IMR-90 (cell line): ENCODE measurements around the gene INPP1. TPM values are rescaled to one million over a fixed set of nuclear protein-coding genes. Genes with fewer than 3 reads are reported as not detected.

Source experiments
- ATAC-seq: fragments of 200-7000 bp; cut with Tn5 transposase; 2 replicates; pipeline ENCODE4 v1.9.1; 2020; ENCODE audit warnings: low read depth, mild to moderate bottlenecking, moderate library complexity
- BruUV-seq: library from RNA; stranded (reverse); fragments of 400-500 nt; replicated peaks from 2 replicates; lab custom pipeline; 2021; lab: Mats Ljungman, UMichigan
- CTCF ChIA-PET: fragments of 300-600 bp; formaldehyde crosslinking; extraction: SDS; loops from one replicate; lab custom pipeline; 2021; ENCODE audit warnings: antibody characterized with exemption; lab: Yijun Ruan, JAX
- POLR2A ChIA-PET: fragments of 300-600 bp; sonication (Branson Sonifier 250); formaldehyde crosslinking; loops from one replicate; lab custom pipeline; 2022; ENCODE audit warnings: antibody characterized with exemption; ENCODE audit not compliant: unreplicated experiment; lab: Charles Lee
- DNase-seq: peaks from one replicate; pipeline ENCODE4 v3.0.0; 2013
- H2AFZ ChIP-seq: replicated peaks from 2 replicates; pipeline ENCODE3; 2013; ENCODE audit warnings: low read length, mild to moderate bottlenecking; ENCODE audit not compliant: poor library complexity
- H2AK5ac ChIP-seq: 2 replicates; pipeline ENCODE4 v1.6.1; 2013; ENCODE audit warnings: low read depth, low read length, inconsistent platforms
- H2AK9ac ChIP-seq: replicated peaks from 2 replicates; pipeline ENCODE3; 2013; ENCODE audit warnings: mild to moderate bottlenecking, low read depth, low read length, moderate library complexity; ENCODE audit not compliant: poor library complexity
- H2BK120ac ChIP-seq: 2 replicates; pipeline ENCODE4 v1.6.1; 2013; ENCODE audit warnings: low read depth, low read length, inconsistent platforms
- H2BK15ac ChIP-seq: 3 replicates; pipeline ENCODE4 v1.6.1; 2013; ENCODE audit warnings: low read depth, low read length, inconsistent platforms
- H2BK20ac ChIP-seq: 2 replicates; pipeline ENCODE4 v1.6.1; 2013; ENCODE audit warnings: low read depth, mild to moderate bottlenecking, inconsistent platforms, low read length, moderate library complexity
- H2BK5ac ChIP-seq: 2 replicates; pipeline ENCODE4 v1.6.1; 2013; ENCODE audit warnings: mild to moderate bottlenecking, low read depth, low read length, inconsistent platforms; ENCODE audit not compliant: poor library complexity, severe bottlenecking
- H3K14ac ChIP-seq: replicated peaks from 2 replicates; pipeline ENCODE4 v1.6.1; 2013; ENCODE audit warnings: low read depth, low read length, inconsistent platforms
- H3K18ac ChIP-seq: 2 replicates; pipeline ENCODE4 v1.6.1; 2013; ENCODE audit warnings: low read depth, low read length, control low read depth
- H3K23ac ChIP-seq: 2 replicates; pipeline ENCODE4 v1.6.1; 2013; ENCODE audit warnings: low read depth, low read length, inconsistent platforms
- H3K27ac ChIP-seq: 2 replicates; pipeline ENCODE4 v1.5.1; 2013; ENCODE audit warnings: mild to moderate bottlenecking, control low read depth, low read length; ENCODE audit not compliant: insufficient read depth
- H3K27me3 ChIP-seq: 2 replicates; pipeline ENCODE4 v1.6.1; 2013; ENCODE audit warnings: low read length; ENCODE audit not compliant: control insufficient read depth, insufficient read depth
- H3K36me3 ChIP-seq: 2 replicates; pipeline ENCODE4 v1.6.1; 2013; ENCODE audit warnings: low read length, mixed read lengths; ENCODE audit not compliant: control insufficient read depth, insufficient read depth
- H3K4ac ChIP-seq: 2 replicates; pipeline ENCODE4 v1.6.1; 2013; ENCODE audit warnings: low read depth, low read length, inconsistent platforms
- H3K4me1 ChIP-seq: 2 replicates; pipeline ENCODE4 v1.6.1; 2013; ENCODE audit warnings: low read length, mixed read lengths; ENCODE audit not compliant: control insufficient read depth, insufficient read depth
- H3K4me2 ChIP-seq: 2 replicates; pipeline ENCODE4 v1.6.1; 2013; ENCODE audit warnings: low read depth, mild to moderate bottlenecking, control low read depth, low read length, moderate library complexity
- H3K4me3 ChIP-seq: 2 replicates; pipeline ENCODE4 v1.5.1; 2013; ENCODE audit warnings: low read depth, mild to moderate bottlenecking, control low read depth, low read length, moderate library complexity; ENCODE audit not compliant: insufficient read depth
- H3K56ac ChIP-seq: 2 replicates; pipeline ENCODE4 v1.6.1; 2013; ENCODE audit warnings: low read length, inconsistent platforms; ENCODE audit not compliant: insufficient read depth; ENCODE audit errors: extremely low read depth
- H3K79me1 ChIP-seq, 2 experiments: 2 replicates each; pipeline ENCODE4 v1.6.1; 2013; ENCODE audit warnings: low read length in 2 of 2, inconsistent platforms in 1 of 2, low read depth in 1 of 2
- H3K9ac ChIP-seq: 2 replicates; pipeline ENCODE4 v1.6.1; 2013; ENCODE audit warnings: low read depth, low read length, control low read depth
- H3K9me1 ChIP-seq: 2 replicates; pipeline ENCODE4 v1.6.1; 2013; ENCODE audit warnings: low read length, inconsistent platforms; ENCODE audit not compliant: insufficient read depth
- H3K9me3 ChIP-seq: 2 replicates; pipeline ENCODE4 v1.6.1; 2013; ENCODE audit warnings: low read length; ENCODE audit not compliant: control insufficient read depth, insufficient read depth
- H4K20me1 ChIP-seq: 2 replicates; pipeline ENCODE4 v1.6.1; 2013; ENCODE audit warnings: low read length, inconsistent platforms; ENCODE audit not compliant: insufficient read depth
- H4K5ac ChIP-seq: 2 replicates; pipeline ENCODE4 v1.6.1; 2013; ENCODE audit warnings: mild to moderate bottlenecking, low read depth, low read length, control low read depth
- H4K8ac ChIP-seq, 2 experiments: 2 replicates each; pipeline ENCODE4 v1.6.1; 2013; ENCODE audit warnings: low read depth in 2 of 2, low read length in 2 of 2, control low read depth in 1 of 2, inconsistent platforms in 1 of 2
- H4K91ac ChIP-seq: 2 replicates; pipeline ENCODE4 v1.6.1; 2013; ENCODE audit warnings: low read depth, low read length, inconsistent platforms; ENCODE audit not compliant: insufficient read depth
- CEBPB ChIP-seq: IDR thresholded peaks from 2 replicates; pipeline ENCODE4 v1.6.1; 2012; ENCODE audit warnings: low read depth, low read length, improper control_type of control experiment
- RCOR1 ChIP-seq: IDR thresholded peaks from 2 replicates; pipeline ENCODE4 v1.6.1; 2012; ENCODE audit warnings: mild to moderate bottlenecking, low read length, improper control_type of control experiment; ENCODE audit not compliant: insufficient replicate concordance
- WGBS, 2 experiments: methylation state at CpG; one replicate each; pipeline versions ENCODE4 v1.1.5 to v1.1.7; 2013; ENCODE audit warnings: missing lambda C conversion rate in 2 of 2; ENCODE audit not compliant: insufficient read length in 1 of 2; ENCODE audit errors: extremely low coverage in 2 of 2; 5-methylcytosine and 5-hydroxymethylcytosine counted together
- dilution Hi-C: fragments of 300-500 bp; cut with HindIII; formaldehyde crosslinking; loops from one replicate; pipeline ENCODE4 v1.14.3; 2018; ENCODE audit warnings: low sequenced_read_pairs; ENCODE audit not compliant: unreplicated experiment
- in situ Hi-C: fragments of 300-500 bp; cut with MboI; formaldehyde crosslinking; loops from 3 replicates; pipeline ENCODE4 v1.14.3; 2019; ENCODE audit warnings: low sequenced_read_pairs, inconsistent platforms, mixed read lengths
- intact Hi-C: fragments of 100-400 bp; cut with micrococcal nuclease; formaldehyde crosslinking; loops from 2 replicates; pipeline ENCODE4 v1.10.0; 2022
- polyA plus RNA-seq, 3 experiments: library from polyadenylated mRNA; depleted of rRNA; stranded (reverse); fragments of >200 nt; gene quantifications; 2 replicates each; pipeline ENCODE4 v1.2.3, GENCODE V29; 2012; ENCODE audit warnings: low replicate concordance in 1 of 3
- total RNA-seq: library from RNA; depleted of rRNA; stranded (reverse); fragments of >200 nt; gene quantifications from 2 replicates; pipeline ENCODE4 v1.2.3, GENCODE V29; 2012

INPP1 gene
- total and polyA plus RNA-seq, 2 of the 4 experiments (the other 2 are of a cell fraction) = 4.1 to 10.1 TPM

DNA sequence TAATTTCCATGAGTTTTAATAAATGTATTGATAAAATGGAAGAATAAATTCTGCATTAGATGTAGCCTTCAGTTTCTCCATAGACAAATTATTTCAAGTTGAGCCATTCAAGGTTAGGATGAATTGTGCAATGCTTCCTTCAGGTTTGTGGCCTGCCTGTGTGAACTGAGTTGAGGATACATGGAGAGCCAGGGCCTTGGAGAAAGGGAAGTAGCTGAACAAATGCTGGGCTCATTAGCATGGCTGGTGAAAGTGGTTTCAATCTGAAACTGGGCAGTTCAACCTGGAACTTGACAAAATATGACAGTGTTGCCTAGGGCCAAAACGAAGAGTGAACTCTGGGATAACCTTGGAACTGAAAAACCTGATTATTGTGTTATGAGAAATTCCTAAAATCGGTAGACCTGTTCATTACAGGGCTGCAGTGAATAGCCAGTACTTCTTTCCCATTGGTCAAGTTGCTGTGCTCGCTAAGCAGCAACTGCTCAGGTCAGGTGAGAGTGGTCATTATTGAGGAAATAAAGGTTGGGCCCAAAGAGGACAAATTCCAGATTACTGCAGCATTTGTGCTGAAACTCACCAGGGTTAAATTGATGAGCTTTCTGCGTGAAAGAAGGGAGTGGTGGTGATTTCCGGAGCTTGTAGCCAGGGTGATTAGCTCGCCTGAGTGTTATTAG is 12.7 kb downstream of the INPP1 start:
- Histone ChIP-seq H3K4me1 (peaks cover 14% of the 10 kb centered on the region), H3K9me3 (no peaks in the 10 kb centered on the region), H4K20me1 (0 out of 2 replicates have a peak, but pooled peaks cover 3% of the 10 kb centered on the region), H3K79me1 (peaks cover 15 to 42% of the 10 kb centered on the region in 2 experiments), H2BK15ac (no peak overlapping the region), H2AK9ac (no peak overlapping the region), H3K14ac (peak overlapping the region; percentile 29; the same call in 1 of the 2 replicates), H3K4ac (peak overlapping the region; percentile 50; the same call in 1 of the 2 replicates), H4K5ac (peak overlapping the region; percentile 26; the same call in 1 of the 2 replicates), H2AFZ (no peak overlapping the region), H3K27me3 (no peaks in the 10 kb centered on the region), H2BK5ac (no peak overlapping the region), H3K9me1 (peaks cover 19% of the 10 kb centered on the region; the same call in 1 of the 2 replicates), H3K56ac (no peak overlapping the region), H3K36me3 (no peaks in the 10 kb centered on the region), H3K27ac (no peak overlapping the region), H2AK5ac (peak overlapping the region; percentile 52; the same call in 1 of the 2 replicates), H3K9ac (no peak overlapping the region), H2BK120ac (peak overlapping the region; percentile 10; the same call in 1 of the 2 replicates), H3K4me3 (no peak overlapping the region), H3K4me2 (no peak overlapping the region), H2BK20ac (peak overlapping the region; percentile 6), H3K18ac (no peak overlapping the region), H4K8ac (peak overlapping the region in 1 of 2 experiments; percentile 24; a peak in 1 of 4 replicates), H3K23ac (peak overlapping the region; percentile 44; the same call in 1 of the 2 replicates), H4K91ac (0 out of 2 replicates have a peak overlapping the region, but pooled peaks have one; percentile 14)
- dilution Hi-C loops (no loop called here), intact Hi-C loops (loop anchor here (10.0 kb wide), 1 partner anchor 449 kb away; no protein-coding TSS in a partner anchor), in situ Hi-C loops (no loop called here)
- no peak for DNase-seq
- CTCF ChIA-PET = no interaction called here
- no peak for TF ChIP-seq RCOR1
- TF ChIP-seq CEBPB = peak; percentile 68
- POLR2A ChIA-PET = no interaction called here
- WGBS, 2 experiments = 69% methylated on average over 5 of the region's 6 CpGs; no CpG with 5 or more reads in 1 of the 2 experiments
- no peak for ATAC-seq
- BruUV-seq = no TSS peak
